GM12873 (cell line): ENCODE results near the gene TRIM56.

Experiments used
- CTCF ChIP-seq: IDR thresholded peaks from 2 replicates; pipeline ENCODE4 v1.5.1; 2012; ENCODE audit warnings: low read depth, mild to moderate bottlenecking, moderate library complexity, low read length, control low read depth; ENCODE audit not compliant: insufficient read depth; ENCODE audit errors: missing control alignments

Gene TRIM56

DNA sequence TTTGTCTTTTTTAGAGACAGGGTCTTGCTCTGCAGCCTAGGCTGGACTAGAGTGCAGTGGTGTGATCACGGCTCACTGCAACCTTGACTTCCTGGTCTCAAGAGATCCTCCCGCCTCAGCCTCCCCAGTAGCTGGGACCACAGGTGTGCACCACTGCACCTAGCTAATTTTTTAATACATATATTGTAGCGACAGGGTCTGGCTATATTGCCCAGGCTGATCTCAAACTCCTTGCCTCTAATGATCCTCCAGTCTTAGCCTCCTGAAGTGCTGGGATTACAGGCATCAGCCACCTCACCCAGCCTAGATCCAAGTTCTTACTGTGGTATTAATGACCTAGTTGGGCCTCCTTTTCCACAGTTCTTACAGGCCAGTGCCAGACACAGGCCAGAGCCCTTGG lies 29.9 kb downstream of the TRIM56 start:
- no peak for TF ChIP-seq CTCF

DNA sequence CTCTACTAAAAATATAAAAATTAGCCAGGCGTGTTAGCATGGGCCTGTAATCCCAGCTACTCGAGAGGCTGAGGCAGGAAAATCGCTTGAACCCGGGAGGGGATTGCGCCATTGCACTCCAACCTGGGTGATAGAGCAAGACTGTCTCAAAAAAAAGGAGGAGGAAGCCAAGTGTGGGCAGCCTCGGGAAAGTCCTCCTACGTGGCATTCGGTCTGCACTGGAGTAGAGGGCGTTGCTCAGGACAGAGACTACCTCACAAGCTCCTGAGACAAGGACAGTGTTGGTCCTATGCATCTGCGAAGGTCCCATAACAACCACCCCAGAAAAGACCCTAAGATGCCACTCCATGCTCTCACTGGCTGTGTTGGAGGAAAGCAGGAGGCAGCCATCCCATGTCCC lies 31.6 kb downstream of the TRIM56 start:
- no peak for TF ChIP-seq CTCF

GRCh38 chr7:101118856-101119255 lies 33.6 kb downstream of the TRIM56 start:
- no peak for TF ChIP-seq CTCF

GRCh38 chr7:101119876-101120275 lies 34.6 kb downstream of the TRIM56 start:
- no peak for TF ChIP-seq CTCF

- TF ChIP-seq CTCF: no peak
These were observed 35.0 kb downstream of the TRIM56 start for GRCh38 chr7:101120315-101120714.

DNA sequence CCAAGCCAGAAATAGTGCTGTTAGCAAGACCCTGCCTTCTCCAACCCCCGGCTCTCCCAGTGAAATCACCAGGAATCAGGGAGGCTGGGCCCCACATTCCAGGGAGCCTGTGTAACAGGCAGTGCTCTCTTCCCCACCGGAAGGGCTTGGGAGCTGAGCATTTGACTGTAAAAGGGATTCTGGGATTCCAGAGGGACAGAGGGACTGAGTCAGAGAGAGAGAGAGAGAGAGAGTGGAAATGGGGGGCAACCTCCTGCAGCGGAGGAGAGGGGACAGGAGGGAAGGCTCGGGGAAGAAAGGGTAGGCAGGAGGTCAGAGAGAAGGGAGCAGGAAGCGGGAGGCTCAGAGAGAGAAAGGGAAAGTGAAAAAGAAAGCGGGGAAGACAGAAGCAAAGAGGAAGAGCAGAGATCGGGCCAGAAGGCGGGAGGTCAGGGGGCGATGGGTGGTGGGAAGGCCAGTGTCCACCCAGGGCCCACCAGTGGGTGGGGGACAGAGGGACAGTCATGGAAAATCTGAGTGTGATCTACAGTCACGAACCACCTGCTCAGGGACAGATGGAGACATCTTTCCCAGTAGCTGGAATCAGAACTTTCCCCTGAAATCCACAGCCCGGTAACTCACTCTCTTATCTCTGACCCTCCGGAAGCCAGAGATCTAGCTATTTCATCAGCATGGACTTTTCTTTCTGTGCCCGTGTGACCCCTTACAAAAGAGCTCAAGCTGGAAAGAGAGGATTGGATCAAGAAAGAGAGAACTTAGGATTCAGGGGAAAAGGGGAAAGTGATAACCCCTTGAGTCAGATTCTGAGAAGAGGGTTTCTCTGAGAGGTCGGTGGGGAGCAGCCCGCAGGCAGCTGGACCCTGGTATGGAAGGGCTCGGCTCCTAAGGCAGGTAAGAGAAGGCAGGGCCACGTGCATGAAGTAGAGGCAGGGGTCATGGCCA lies 37.0 kb downstream of the TRIM56 start:
- no peak for TF ChIP-seq CTCF

- no peak for TF ChIP-seq CTCF
These were observed 37.8 kb downstream of the TRIM56 start for GRCh38 chr7:101122933-101123702.
